ENCODE results near the gene WDSUB1.

- TF ChIP-seq CTCF (IDR thresholded peaks at IDR 0.05) (no peak), REST (IDR thresholded peaks at IDR 0.05; ENCODE audit: insufficient read depth in 1 of 2, low read depth in 2 of 2, low read length in 1 of 2) (no peak), SIN3A (IDR thresholded peaks at IDR 0.05; ENCODE audit: borderline replicate concordance, insufficient read depth, low read depth, low read length) (no peak), TCF7L2 (IDR thresholded peaks at IDR 0.05; ENCODE audit: low read depth, low read length) (no peak), POLR2AphosphoS5 (IDR thresholded peaks at IDR 0.05; ENCODE audit: low read depth, low read length) (no peak)
These were observed 86.6 kb downstream of the WDSUB1 start for GRCh38 chr2:159199761-159200465.
